AG09319 (cell line): ENCODE measurements around the gene AUH.

Experiments
- DNase-seq: peaks from one replicate; pipeline ENCODE4 v3.0.0-alpha.2; 2010; ENCODE audit warnings: low read depth; ENCODE audit errors: extremely low read depth
- CTCF ChIP-seq: IDR thresholded peaks from 2 replicates; pipeline ENCODE4 v1.5.1; 2011; ENCODE audit warnings: low read depth, mild to moderate bottlenecking, inconsistent platforms, low read length, moderate library complexity

AUH gene

DNA sequence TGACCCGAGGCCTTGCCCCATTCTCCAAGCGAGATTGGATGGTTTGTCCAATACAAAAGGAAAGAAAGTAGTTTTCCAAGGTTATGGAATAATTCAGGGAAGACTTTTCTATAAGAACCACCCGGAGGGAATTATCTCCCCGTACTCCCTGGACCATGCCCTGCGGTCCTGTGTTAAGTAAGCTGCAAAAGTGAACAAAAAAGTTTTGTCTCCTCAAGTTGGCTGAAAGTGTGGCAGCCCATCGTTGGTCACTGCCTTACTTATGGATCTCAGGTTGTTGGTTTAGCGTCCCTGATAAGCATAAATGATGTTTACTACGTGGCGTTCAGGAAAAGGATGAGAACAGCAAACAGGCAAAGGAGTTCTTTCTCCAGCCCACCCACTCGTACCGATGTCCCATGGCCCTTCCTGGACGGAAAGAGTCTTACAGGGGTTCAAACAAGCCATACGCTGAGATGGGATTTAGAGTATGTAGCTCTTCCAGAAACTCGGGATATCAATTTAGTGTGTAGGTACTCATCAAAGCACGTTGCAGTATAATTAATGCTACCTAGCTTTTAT is 413 bp upstream of the AUH start:
- no peak for DNase-seq
- TF ChIP-seq CTCF = no peak

GRCh38 chr9:91360551-91361290 is 997 bp downstream of the AUH start:
- no peak for DNase-seq
- TF ChIP-seq CTCF = no peak

GRCh38 chr9:91359734-91360470 is 1.8 kb downstream of the AUH start:
- no peak for TF ChIP-seq CTCF
- no peak for DNase-seq

DNA sequence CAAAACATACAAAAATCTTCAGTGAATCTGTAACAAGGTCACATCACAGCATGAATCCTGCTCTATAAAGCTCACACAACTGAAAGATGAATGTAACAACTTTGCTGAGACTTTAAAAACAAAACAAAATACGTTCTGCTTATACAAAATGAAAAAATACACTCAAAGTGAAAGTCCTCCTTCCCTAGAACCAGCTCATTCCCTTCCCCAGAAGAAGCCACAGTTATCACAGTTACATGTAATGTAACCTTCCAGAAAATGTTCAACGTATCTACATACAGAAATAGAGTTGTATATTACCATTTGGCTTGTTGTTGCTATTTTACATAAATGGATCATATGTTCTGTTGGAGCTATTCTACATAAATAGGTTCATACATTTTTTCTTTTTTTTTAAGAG is 2.6 kb downstream of the AUH start:
- DNase-seq = no peak

GRCh38 chr9:91354881-91355280 is 6.8 kb downstream of the AUH start:
- no peak for DNase-seq
- no peak for TF ChIP-seq CTCF

More for the DNA sequence above, 2.6 kb downstream of the AUH start:
- TF ChIP-seq CTCF = no peak

DNA sequence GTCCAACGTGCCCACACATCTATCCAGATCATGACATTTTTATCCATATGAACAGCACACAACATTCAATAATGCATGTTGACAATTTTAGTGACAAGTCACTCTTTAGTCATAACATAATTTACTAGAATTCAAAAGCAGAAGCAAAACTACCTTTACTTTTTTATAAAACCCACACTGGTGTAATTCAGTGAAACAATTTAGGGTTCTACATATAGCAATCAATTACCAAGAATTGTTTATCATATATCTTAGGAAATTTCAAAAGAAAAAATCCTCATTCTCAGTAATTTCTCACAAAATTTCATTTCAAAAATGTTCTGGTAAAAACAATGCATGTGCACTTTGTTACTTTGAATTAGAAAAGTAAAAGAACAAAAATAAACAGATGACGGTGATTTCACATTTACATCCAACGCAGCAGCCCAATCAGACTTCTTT is 12.6 kb downstream of the AUH start:
- no peak for DNase-seq
- no peak for TF ChIP-seq CTCF
